Heart right ventricle (tissue), 16 donors: ENCODE results near the gene RASGRF2. TPM values are rescaled to one million over a fixed set of nuclear protein-coding genes. Genes with fewer than 3 reads are reported as not detected.
A peak's percentile ranks its signal among the peaks of the same experiment; 100 is the strongest.

Experiments used
- ATAC-seq, 8 donors: fragments of 200-7000 bp; cut with Tn5 transposase; one replicate each; pipeline ENCODE4 v1.9.1; 2020; ENCODE audit warnings: mild to moderate bottlenecking in 8 of 8, moderate library complexity in 8 of 8, moderate number of reproducible peaks in 1 of 8
- DNase-seq, 2 donors: peaks; one replicate each; pipeline ENCODE4 v3.0.0-alpha.2; 2020
- H3K27ac ChIP-seq, 10 donors: fragments of 200-600 bp; sonication (generic) in 2 of 10; one replicate each; pipeline versions ENCODE4 v1.5.0 to v1.8.0; 2020 to 2022; ENCODE audit warnings: mild to moderate bottlenecking in 3 of 10
- H3K27me3 ChIP-seq, 7 donors: fragments of 200-600 bp; one replicate each; pipeline ENCODE4 v1.8.0; 2021 to 2022; ENCODE audit warnings: mild to moderate bottlenecking in 2 of 7
- H3K36me3 ChIP-seq, 9 donors: fragments of 200-600 bp; sonication (generic) in 1 of 9; one replicate each; pipeline versions ENCODE4 v1.5.0 to v1.8.0; 2020 to 2022; ENCODE audit warnings: mild to moderate bottlenecking in 2 of 9
- H3K4me1 ChIP-seq, 9 donors: fragments of 200-600 bp; sonication (generic) in 1 of 9; one replicate each; pipeline versions ENCODE4 v1.5.0 to v1.8.0; 2020 to 2022; ENCODE audit warnings: mild to moderate bottlenecking in 4 of 9
- H3K4me3 ChIP-seq, 10 donors: fragments of 200-600 bp; sonication (generic) in 2 of 10; one replicate each; pipeline versions ENCODE4 v1.5.0 to v1.8.0; 2020 to 2022; ENCODE audit warnings: mild to moderate bottlenecking in 7 of 10, moderate library complexity in 2 of 10
- H3K9me3 ChIP-seq, 11 donors: fragments of 200-600 bp in 10 of 11; sonication (generic) in 2 of 11; one replicate each; pipeline versions ENCODE4 v1.5.0 to v1.8.0; 2013 to 2022; ENCODE audit warnings: mild to moderate bottlenecking in 2 of 11, control low read depth in 1 of 11, moderate library complexity in 1 of 11
- WGBS, 2 donors: extraction: QIAGEN DNeasy Blood & Tissue Kit; methylation state at CpG; one replicate each; pipeline ENCODE4 v1.1.7; 2013; ENCODE audit warnings: inconsistent platforms in 1 of 2; 5-methylcytosine and 5-hydroxymethylcytosine counted together
- intact Hi-C, 10 donors: fragments of 100-400 bp; cut with DNase I; formaldehyde crosslinking; loops; one replicate each; pipeline versions ENCODE4 v1.11.1 to v1.14.2; 2022
- polyA plus RNA-seq, 2 donors: library from polyadenylated mRNA; stranded (reverse); fragments of 200-250 nt; gene quantifications; one replicate each; pipeline ENCODE4 v1.2.3, GENCODE V29; 2013
- total RNA-seq, 10 donors: library from RNA; stranded (reverse); fragmentation: NEBNext Ultra II Directional in 3 of 10; extraction: Animal tissue kit (Norgen Biotek cat#: 25700) in 3 of 10; gene quantifications; one replicate each; pipeline versions ENCODE4 v1.2.1 to v1.2.4, GENCODE V29; 2021 to 2023
- TF ChIP-seq, protein P1 (sequence below), 9 donors: fragments of 200-600 bp; sonication (generic) in 2 of 9; IDR thresholded peaks; one replicate each; pipeline versions ENCODE4 v1.5.0 to v1.8.0; 2021 to 2022; ENCODE audit warnings: antibody characterized with exemption in 9 of 9, mild to moderate bottlenecking in 5 of 9, moderate library complexity in 1 of 9
- donor health status: Arrhythmogenic right ventricular cardiomyopathy.
- donor health status: ischemic (EF 13 %, LVEDD 7.1; RV severe dilation, severe dysfunction).
- donor health status: healthy with polysubstance abuse.
- donor health status: DM: no; HTN: yes; CAD: no.
- donor health status: DM: no; HTN: no; CAD: no.
- donor health status: ischemic (EF 25% LVEDD 6.9; RV normal size, moderate dysfunction).
- donor health status: ischemic (EF 25% LVEDD 5.7; RV mildly dilated, moderate dysfunction).
- donor health status: healthy.
- donor health status: DM: yes; HTN: yes; CAD: no.
- donor health status: Ischemic cardiomyopathy.
- donor health status: ischemic (EF 35%, LVEDD 5.7; RV mildly dilated, moderate dysfunction).
- donor health status: nonischemic (EF 11% LVEDD 7.7; RV severe dilation, severe dysfunction).
- donor health status: DM: yes; HTN: yes; CAD: no.
- donor health status: PGD.
- donor health status: ischemic (EF 29% LVEDD 5.4; RV normal size, mild dysfunction).
- donor health status: nonischemic (EF 23%, LVEDD 6.1; RV moderate dilation, normal function).

RASGRF2 gene
- total and polyA plus RNA-seq, 12 donors, result 2.9 to 13.4 (median 6.8) TPM

DNA sequence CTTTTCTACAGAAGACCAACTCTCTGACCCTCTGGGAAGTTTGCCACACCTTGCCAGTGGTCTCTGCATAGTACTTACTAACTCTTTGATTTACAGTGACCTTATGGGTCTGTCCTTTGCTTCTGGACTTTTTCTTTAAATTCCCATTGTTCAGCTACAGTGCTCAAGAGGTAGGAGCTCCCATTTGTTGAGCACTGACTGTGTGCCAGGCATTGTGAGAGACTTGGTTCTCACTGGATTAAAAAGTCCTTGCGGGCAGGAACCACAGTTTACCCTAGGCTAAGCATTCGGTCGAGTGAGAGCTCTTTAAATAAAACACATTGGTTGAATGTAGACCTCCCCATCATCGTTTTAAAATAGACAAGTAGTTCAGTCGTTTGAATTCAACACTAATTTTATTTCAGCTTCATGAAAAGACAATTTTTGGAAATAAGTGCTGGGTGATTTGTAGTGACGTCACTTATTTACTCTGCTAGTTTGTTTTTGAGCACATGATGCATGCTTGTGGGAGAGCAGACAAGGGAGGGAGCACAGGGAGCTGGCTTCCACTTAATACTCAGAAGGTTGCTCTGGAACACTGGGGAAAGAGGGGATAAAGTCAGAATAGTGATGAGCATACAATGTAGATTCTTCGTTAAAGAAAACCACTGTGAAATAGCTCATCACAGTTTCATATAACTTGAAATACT, 27.1 kb downstream of the RASGRF2 start:
- Histone ChIP-seq H3K36me3 (no peaks in the 10 kb centered on the region), H3K27ac (peak overlapping the region; percentile 18 to 81 (median 60)), H3K4me1 (peaks cover 0 to 62% (median 10%) of the 10 kb centered on the region in 9 donors), H3K9me3 (no peaks in the 10 kb centered on the region), H3K27me3 (no peaks in the 10 kb centered on the region), H3K4me3 (peak overlapping the region in 5 of 10 donors; percentile 22 to 38 (median 23))
- intact Hi-C loops, result loop anchor here in 1 of 10 donors (2.0 kb wide), 1 partner anchor 18 kb away; no protein-coding TSS in a partner anchor
- WGBS, 2 donors, result 53 to 72% methylated on average over 7 of the region's 7 CpGs
- DNase-seq (no peak), ATAC-seq (peak in 7 of 8 donors; percentile 20 to 49 (median 43))
- TF ChIP-seq, protein P1, sequence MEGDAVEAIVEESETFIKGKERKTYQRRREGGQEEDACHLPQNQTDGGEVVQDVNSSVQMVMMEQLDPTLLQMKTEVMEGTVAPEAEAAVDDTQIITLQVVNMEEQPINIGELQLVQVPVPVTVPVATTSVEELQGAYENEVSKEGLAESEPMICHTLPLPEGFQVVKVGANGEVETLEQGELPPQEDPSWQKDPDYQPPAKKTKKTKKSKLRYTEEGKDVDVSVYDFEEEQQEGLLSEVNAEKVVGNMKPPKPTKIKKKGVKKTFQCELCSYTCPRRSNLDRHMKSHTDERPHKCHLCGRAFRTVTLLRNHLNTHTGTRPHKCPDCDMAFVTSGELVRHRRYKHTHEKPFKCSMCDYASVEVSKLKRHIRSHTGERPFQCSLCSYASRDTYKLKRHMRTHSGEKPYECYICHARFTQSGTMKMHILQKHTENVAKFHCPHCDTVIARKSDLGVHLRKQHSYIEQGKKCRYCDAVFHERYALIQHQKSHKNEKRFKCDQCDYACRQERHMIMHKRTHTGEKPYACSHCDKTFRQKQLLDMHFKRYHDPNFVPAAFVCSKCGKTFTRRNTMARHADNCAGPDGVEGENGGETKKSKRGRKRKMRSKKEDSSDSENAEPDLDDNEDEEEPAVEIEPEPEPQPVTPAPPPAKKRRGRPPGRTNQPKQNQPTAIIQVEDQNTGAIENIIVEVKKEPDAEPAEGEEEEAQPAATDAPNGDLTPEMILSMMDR (IDR thresholded peaks at IDR 0.05), result no peak

DNA sequence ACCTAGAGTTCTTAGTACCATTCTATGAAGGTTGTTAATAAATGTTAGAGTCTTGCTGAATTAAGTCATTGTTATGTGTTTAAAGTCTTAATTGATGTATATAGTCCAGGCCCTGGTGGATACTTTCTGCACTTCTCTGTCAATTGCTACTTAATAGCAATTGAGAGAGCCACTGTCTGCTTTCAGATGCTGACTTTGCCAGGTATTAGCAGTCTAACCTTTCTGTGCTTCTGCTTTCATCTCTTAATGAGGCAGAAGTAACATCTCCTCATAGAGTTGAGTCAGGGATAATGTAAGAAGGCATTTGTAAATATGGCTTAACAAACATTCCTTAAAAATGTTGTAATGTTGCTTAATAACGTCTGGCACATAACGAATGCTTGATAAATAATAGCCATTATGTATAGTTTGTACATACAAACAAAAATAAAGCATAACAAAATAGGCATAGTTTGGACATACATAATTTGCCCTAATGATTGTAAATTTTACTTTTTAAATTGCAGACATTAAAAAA, 28.3 kb downstream of the RASGRF2 start:
- no peaks in the 10 kb centered on the region for H3K9me3 ChIP-seq
- 79 to 85% methylated on average over 2 of the region's 2 CpGs for WGBS, 2 donors
- no peak for ATAC-seq
- H3K27me3 ChIP-seq, result no peaks in the 10 kb centered on the region
- peak overlapping the region in 3 of 10 donors; percentile 24 to 52 (median 35) for H3K27ac ChIP-seq
- intact Hi-C loops, result no loop called here
- DNase-seq, result no peak
- no peak overlapping the region for H3K4me3 ChIP-seq
- TF ChIP-seq, protein P1 (IDR thresholded peaks at IDR 0.05), result no peak
- H3K4me1 ChIP-seq, result peaks cover 0 to 62% (median 10%) of the 10 kb centered on the region in 9 donors
- H3K36me3 ChIP-seq, result no peaks in the 10 kb centered on the region

DNA sequence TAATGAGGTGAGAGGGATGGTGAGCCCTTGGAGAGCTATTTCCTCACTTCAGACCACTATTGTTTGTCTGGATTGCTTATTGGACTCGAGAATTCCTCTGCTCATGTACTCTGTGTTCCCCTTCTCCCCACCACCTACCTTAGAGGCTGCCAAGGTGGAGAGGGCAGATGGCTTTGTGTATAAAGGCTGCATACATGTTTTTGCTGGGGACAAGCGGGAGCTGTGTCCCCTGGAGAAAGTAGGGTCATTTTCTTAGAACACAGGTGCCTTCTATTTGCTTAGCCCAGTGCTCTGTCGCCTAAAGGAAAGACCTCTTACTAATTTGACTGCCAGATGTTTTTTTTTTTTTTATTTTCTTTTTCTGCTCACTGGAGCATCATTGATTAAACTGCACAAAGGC, 29.7 kb downstream of the RASGRF2 start:
- ATAC-seq (no peak), DNase-seq (no peak)
- no peak overlapping the region for H3K4me3 ChIP-seq
- 66 to 86% methylated on average over 3 of the region's 3 CpGs for WGBS, 2 donors
- TF ChIP-seq, protein P1 (IDR thresholded peaks at IDR 0.05), result no peak
- no peaks in the 10 kb centered on the region for H3K36me3 ChIP-seq
- peaks cover 0 to 59% (median 9%) of the 10 kb centered on the region in 9 donors for H3K4me1 ChIP-seq
- intact Hi-C loops, result no loop called here
- H3K9me3 ChIP-seq, result no peaks in the 10 kb centered on the region
- peak overlapping the region in 2 of 10 donors; percentile 16 to 54 for H3K27ac ChIP-seq
- H3K27me3 ChIP-seq, result no peaks in the 10 kb centered on the region

DNA sequence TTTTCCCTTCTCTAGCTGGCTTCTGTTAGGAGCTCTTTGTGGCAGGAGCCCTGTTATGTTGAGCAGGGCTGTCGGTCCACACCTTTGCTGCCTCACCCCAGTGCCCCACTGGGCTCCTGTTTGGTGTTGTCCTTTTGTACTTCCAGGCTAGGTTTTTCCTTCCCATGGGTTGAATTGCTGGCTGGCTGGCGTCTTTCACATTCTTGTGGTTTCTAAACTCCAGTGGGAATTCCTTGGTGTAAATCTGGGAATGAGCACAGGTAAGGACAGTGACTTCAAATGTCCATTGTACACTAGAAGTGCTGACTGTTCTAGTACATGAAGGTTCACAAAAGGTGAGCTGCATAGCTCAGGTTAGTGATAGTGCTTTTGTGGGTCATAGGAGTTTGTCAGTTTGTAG, 30.4 kb downstream of the RASGRF2 start:
- H3K27me3 ChIP-seq, result no peaks in the 10 kb centered on the region
- TF ChIP-seq, protein P1 (IDR thresholded peaks at IDR 0.05), result no peak
- peak overlapping the region in 1 of 10 donors; percentile 16 for H3K27ac ChIP-seq
- ATAC-seq (no peak), DNase-seq (no peak)
- intact Hi-C loops, result no loop called here
- H3K36me3 ChIP-seq, result no peaks in the 10 kb centered on the region
- H3K9me3 ChIP-seq, result no peaks in the 10 kb centered on the region
- no peak overlapping the region for H3K4me3 ChIP-seq
- 72 to 82% methylated on average over 2 of the region's 2 CpGs for WGBS, 2 donors
- peaks cover 0 to 54% (median 8%) of the 10 kb centered on the region in 9 donors for H3K4me1 ChIP-seq
